Measurements from ENCODE around the gene CNTNAP5.

CNTNAP5 gene

DNA sequence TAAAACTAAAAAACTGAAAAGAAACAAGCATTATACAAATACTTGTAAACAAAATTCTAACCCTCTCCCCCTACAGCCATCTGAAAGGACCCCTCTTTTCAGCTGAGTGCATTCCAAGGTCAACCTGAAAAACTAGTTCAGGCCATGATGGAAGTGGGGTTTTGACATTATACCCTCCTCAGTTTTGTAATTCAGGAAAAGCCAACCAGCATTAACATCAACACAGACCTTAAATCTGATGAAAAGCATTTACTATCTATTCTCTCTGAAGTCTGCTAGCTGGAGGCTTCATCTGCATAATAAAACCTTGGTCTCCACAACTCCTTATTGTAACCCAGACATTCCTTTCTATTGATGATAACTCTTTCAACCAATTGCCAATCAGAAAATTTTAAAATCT, 302.2 kb downstream of the CNTNAP5 start:
- TF ChIP-seq, protein P1, sequence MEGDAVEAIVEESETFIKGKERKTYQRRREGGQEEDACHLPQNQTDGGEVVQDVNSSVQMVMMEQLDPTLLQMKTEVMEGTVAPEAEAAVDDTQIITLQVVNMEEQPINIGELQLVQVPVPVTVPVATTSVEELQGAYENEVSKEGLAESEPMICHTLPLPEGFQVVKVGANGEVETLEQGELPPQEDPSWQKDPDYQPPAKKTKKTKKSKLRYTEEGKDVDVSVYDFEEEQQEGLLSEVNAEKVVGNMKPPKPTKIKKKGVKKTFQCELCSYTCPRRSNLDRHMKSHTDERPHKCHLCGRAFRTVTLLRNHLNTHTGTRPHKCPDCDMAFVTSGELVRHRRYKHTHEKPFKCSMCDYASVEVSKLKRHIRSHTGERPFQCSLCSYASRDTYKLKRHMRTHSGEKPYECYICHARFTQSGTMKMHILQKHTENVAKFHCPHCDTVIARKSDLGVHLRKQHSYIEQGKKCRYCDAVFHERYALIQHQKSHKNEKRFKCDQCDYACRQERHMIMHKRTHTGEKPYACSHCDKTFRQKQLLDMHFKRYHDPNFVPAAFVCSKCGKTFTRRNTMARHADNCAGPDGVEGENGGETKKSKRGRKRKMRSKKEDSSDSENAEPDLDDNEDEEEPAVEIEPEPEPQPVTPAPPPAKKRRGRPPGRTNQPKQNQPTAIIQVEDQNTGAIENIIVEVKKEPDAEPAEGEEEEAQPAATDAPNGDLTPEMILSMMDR (conservative IDR thresholded peaks at IDR 0.05; ENCODE audit: low read depth, low read length), result no peak
- H3K4me3 ChIP-seq (ENCODE audit: low read depth, low read length), result no peak overlapping the region
- no peak for DNase-seq (ENCODE audit: low read depth)

DNA sequence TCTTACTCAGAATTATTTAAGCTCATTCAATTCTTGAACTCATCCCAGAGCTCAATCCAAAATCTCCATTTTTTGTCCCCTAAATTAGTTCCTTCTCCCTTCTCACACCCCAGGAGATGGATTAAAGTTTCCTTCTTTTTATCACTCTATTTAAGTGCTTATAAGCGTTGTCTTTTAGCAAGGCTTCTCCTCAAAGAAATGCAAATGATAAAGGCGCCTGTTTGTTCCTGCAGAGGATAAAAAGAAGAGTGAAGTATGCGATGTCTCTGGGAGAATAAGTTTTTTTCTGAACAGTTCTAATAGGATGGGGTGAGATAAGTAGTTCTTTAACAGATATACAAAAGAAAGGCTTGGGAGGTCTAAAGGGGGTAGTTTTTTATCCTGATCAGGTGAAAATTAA, 303.3 kb downstream of the CNTNAP5 start:
- no peak overlapping the region for H3K4me3 ChIP-seq (ENCODE audit: low read depth, low read length)
- no peak for DNase-seq (ENCODE audit: low read depth)
- TF ChIP-seq, protein P1 (conservative IDR thresholded peaks at IDR 0.05; ENCODE audit: low read depth, low read length), result no peak

DNA sequence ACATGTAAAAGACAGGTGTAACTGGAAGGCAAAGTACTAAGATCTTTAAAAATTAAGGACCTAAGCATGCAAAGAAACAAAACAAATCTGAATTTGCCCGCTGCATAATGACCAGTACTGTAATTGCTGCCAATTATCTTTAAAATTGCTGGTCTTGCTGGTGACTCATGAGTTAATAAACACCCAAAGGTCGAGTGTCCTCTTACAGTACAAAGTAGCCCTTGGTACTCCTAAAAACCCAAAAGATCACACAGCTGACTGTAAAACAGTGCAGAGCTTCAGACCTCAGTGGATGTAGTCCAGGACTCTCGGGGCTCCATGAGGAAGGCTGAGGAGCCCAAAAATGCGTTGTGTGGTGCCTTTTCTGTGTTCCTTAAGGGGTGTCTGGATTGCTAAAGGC, 308.7 kb downstream of the CNTNAP5 start:
- no peak overlapping the region for H3K4me3 ChIP-seq (ENCODE audit: low read depth, low read length)
- no peak for DNase-seq (ENCODE audit: low read depth)
- TF ChIP-seq, protein P1 (conservative IDR thresholded peaks at IDR 0.05; ENCODE audit: low read depth, low read length), result no peak

DNA sequence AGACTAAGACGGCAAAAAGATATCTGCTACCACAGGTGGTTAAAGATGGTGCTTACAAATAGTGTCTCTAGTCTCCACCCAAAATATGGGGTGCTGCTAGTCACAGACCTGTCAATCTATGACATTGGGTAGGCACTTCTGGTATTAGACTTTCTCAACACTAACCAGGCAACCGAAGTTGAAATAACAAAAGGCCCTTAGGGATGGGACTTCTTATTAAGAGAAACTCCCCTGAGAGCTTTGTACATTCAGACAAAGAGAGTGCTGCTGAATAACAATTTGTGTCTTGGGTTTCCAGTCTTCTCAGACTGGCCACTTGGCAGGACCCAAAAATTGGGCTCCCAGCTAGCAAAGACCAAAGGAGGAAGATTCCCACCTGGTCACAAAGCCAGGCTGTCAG, 310.0 kb downstream of the CNTNAP5 start:
- DNase-seq (ENCODE audit: low read depth), result no peak
- no peak overlapping the region for H3K4me3 ChIP-seq (ENCODE audit: low read depth, low read length)
- TF ChIP-seq, protein P1 (conservative IDR thresholded peaks at IDR 0.05; ENCODE audit: low read depth, low read length), result no peak

DNA sequence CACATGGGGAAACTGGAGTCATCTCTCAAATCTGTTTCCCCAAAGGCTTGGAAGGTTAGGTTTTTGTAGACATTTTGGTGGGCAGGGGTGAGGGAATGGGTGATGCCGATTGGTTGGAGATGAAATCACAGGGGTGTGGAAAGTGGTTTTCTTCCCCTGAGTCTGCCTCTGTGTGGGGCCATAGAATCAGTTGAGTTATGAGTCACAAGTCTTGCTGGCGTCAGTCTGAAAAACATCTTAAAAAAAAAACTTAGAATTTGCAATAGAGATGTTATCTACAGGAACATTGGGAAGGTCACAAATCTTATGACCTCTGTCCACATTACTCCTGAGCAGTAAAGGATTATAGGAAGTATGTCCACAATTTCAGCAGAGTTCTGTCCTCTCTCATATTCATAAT, 314.6 kb downstream of the CNTNAP5 start:
- no peak for DNase-seq (ENCODE audit: low read depth)
- TF ChIP-seq, protein P1 (conservative IDR thresholded peaks at IDR 0.05; ENCODE audit: low read depth, low read length), result no peak
- H3K4me3 ChIP-seq (ENCODE audit: low read depth, low read length), result no peak overlapping the region

DNA sequence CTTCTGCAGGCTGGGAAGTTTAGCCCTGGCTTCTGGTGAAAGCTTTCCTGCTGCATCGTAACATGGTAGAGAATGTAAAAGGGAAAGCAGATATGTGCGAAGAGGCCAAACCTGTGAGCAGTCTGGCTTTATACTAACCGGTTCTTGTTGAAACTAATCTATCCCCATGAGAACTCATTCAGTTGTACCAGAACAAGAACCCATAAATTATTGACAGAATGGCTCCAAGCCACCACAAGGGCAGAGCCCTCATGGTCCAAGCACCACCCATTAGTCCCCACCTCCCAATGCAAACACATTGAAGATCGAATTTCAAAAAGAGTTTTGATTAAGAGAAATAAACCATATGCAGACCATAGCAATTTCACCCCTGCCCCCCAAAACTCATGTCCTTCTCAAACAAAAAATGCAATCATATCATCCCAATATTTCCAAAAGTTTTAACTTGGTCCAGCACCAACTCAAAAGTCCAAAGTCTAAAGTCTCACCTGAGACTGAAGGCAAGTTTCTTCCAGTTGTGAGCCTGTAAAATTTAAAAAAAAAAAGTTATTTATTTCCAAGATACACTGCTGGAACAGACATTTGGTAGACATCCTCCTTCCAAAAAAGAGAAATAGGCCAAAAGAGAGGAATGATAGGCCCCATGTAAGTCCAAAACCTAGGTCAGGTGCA, 318.9 kb downstream of the CNTNAP5 start:
- TF ChIP-seq, protein P1 (conservative IDR thresholded peaks at IDR 0.05; ENCODE audit: low read depth, low read length), result no peak
- no peak for DNase-seq (ENCODE audit: low read depth)
- H3K4me3 ChIP-seq (ENCODE audit: low read depth, low read length), result no peak overlapping the region

DNA sequence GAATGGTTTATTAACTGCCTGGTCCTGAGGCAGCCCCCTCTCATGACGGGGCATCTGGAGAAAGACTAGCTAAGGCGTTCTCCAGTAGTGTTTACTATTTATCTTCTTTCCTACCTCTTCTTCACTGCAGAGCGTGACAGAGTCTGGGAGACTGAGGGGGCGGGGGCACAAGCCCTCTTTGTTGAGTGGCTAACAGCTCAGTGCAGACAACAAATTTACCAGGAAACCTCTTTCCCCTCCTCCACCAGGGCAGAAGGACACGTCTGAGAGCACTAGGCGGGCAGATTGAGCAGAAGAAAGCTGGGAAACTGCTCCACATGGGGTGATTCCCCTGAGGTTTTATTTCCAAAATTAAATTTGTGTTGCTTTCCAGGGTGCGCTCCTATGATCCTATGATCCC, 322.1 kb downstream of the CNTNAP5 start:
- DNase-seq (ENCODE audit: low read depth), result no peak
- TF ChIP-seq, protein P1 (conservative IDR thresholded peaks at IDR 0.05; ENCODE audit: low read depth, low read length), result no peak
- H3K4me3 ChIP-seq (ENCODE audit: low read depth, low read length), result no peak overlapping the region
